GM12801 (cell line): Measurements from ENCODE around the gene PODXL.
A peak's percentile ranks its signal among the peaks of the same experiment; 100 is the strongest.

Experiments used
- CTCF ChIP-seq: IDR thresholded peaks from one replicate; pipeline ENCODE4 v1.5.1; 2011; ENCODE audit warnings: control low read depth; ENCODE audit not compliant: insufficient read length; ENCODE audit errors: extremely low read depth

PODXL gene

GRCh38 chr7:131518626-131519025 lies 37.8 kb downstream of the PODXL start:
- TF ChIP-seq CTCF: no peak

GRCh38 chr7:131517218-131517923 lies 39.1 kb downstream of the PODXL start:
- TF ChIP-seq CTCF: no peak

- peak; percentile 77 for TF ChIP-seq CTCF
Observed at GRCh38 chr7:131513245-131514061, 43.0 kb downstream of the PODXL start.

GRCh38 chr7:131511774-131512535 lies 44.5 kb downstream of the PODXL start:
- no peak for TF ChIP-seq CTCF

GRCh38 chr7:131511071-131511470 lies 45.4 kb downstream of the PODXL start:
- TF ChIP-seq CTCF: no peak

GRCh38 chr7:131509781-131510180 lies 46.6 kb downstream of the PODXL start:
- no peak for TF ChIP-seq CTCF
